Testis (tissue), 3 donors: ENCODE results near the gene PITX3. TPM values are rescaled to one million over a fixed set of nuclear protein-coding genes. Genes with fewer than 3 reads are reported as not detected.

Experiments
- DNase-seq: peaks from one replicate; pipeline ENCODE4 v3.0.0-alpha.2; 2019
- H3K27ac ChIP-seq, 2 donors: fragments of 200-600 bp; sonication (generic); one replicate each; pipeline ENCODE4 v1.5.1; 2019
- H3K27me3 ChIP-seq: fragments of 200-600 bp; sonication (generic); one replicate; pipeline ENCODE4 v1.5.1; 2019
- H3K36me3 ChIP-seq: fragments of 200-600 bp; sonication (generic); one replicate; pipeline ENCODE4 v1.5.1; 2017; ENCODE audit warnings: low read depth; ENCODE audit errors: missing control alignments
- H3K4me1 ChIP-seq: fragments of 200-600 bp; sonication (generic); one replicate; pipeline ENCODE4 v1.5.1; 2019
- H3K4me3 ChIP-seq, 2 donors: fragments of 200-600 bp; sonication (generic); one replicate each; pipeline ENCODE4 v1.5.1; 2017 to 2019
- H3K9me3 ChIP-seq: fragments of 200-600 bp; sonication (generic); one replicate; pipeline ENCODE4 v1.5.1; 2017
- CTCF ChIP-seq, 3 experiments: fragments of 450-650 bp in 2 of 3; fragments of 200-600 bp in 1 of 3; sonication (generic) in 1 of 3; IDR thresholded peaks; one replicate each; pipeline ENCODE4 v1.5.1; 2016 to 2019; ENCODE audit warnings: antibody characterized with exemption in 3 of 3, mild to moderate bottlenecking in 2 of 3, moderate library complexity in 1 of 3
- POLR2A ChIP-seq: fragments of 450-650 bp; IDR thresholded peaks from one replicate; pipeline ENCODE4 v1.6.1; 2017; ENCODE audit warnings: antibody characterized with exemption, mild to moderate bottlenecking, moderate library complexity
- WGBS, 2 donors: methylation state at CpG; one replicate each; pipeline ENCODE4 v1.1.5; 2018; 5-methylcytosine and 5-hydroxymethylcytosine counted together
- intact Hi-C: fragments of 100-400 bp; cut with DNase I; formaldehyde crosslinking; loops from one replicate; pipeline ENCODE4 v1.15.1; 2023; ENCODE audit warnings: low total_unique reads
- polyA plus RNA-seq: library from polyadenylated mRNA; stranded (reverse); fragments of 350-450 nt; fragmentation: Illumina TruSeq; extraction: RNeasy Lipid Tissue Mini Kit (QIAGEN cat#74804); gene quantifications from one replicate; pipeline ENCODE4 v1.2.3, GENCODE V29; 2014; ENCODE audit warnings: low read depth, low replicate concordance; ENCODE audit not compliant: insufficient read depth
- total RNA-seq, 2 donors: library from RNA; depleted of rRNA; stranded (reverse); fragments of >200 nt; gene quantifications; one replicate each; pipeline ENCODE4 v1.2.3, GENCODE V29; 2016

PITX3 gene
- total and polyA plus RNA-seq, 3 donors from 2014 or later, result 0.55 to 0.74 (median 0.69) TPM

- no peak overlapping the region for H3K4me3 ChIP-seq
- no peak for TF ChIP-seq CTCF (IDR thresholded peaks at IDR 0.05)
- TF ChIP-seq POLR2A, result no peak
- 56 to 100% methylated on average over 1 to 2 of the region's 3 CpGs for WGBS, 2 donors
- H3K27me3 ChIP-seq, result no peaks in the 10 kb centered on the region
- intact Hi-C loops, result no loop called here
- no peaks in the 10 kb centered on the region for H3K36me3 ChIP-seq
- peaks cover 3% of the 10 kb centered on the region for H3K4me1 ChIP-seq
- H3K9me3 ChIP-seq, result no peaks in the 10 kb centered on the region
- no peak for DNase-seq
- no peak overlapping the region for H3K27ac ChIP-seq
Observed at GRCh38 chr10:102188298-102188940, 52.9 kb downstream of the PITX3 start.

DNA sequence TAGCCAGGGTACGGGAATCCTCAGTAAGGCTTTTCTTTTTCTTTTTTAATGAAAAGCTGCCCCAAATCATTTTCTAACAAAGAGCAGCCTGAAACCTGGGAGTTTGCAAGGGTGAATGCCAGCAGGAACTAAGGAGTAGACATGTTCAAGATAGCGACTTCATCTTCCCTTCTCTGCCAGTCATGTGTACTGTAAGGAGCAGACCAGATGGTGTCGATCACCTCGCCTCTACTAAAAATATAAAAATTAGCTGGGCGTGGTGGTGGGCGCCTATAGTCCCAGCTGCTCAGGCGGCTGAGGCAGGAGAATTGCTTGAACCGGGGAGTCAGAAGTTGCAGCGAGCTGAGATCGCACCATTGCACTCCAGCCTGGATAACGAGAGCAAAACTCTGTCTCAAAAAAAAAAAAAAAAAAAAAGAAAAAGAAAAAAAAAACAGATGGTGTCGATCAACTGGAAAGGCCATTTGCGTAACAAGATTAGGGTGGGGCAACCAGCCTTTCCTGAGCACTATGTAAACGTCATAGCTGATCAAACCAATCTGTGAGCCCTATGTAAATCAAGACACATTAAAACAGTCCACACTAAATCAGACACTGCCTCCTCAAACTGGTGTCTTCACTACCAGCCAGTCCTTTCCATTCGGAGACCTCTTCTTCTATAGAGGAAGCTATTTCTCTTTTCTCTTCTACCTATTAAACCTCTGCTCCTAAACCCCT is 55.3 kb downstream of the PITX3 start:
- WGBS, 2 donors, result 84 to 85% methylated on average over 15 of the region's 15 CpGs
- intact Hi-C loops, result no loop called here
- DNase-seq, result no peak
- Histone ChIP-seq H3K4me1 (peaks cover 3% of the 10 kb centered on the region), H3K4me3 (no peak overlapping the region), H3K27me3 (no peaks in the 10 kb centered on the region), H3K9me3 (no peaks in the 10 kb centered on the region), H3K27ac (no peak overlapping the region), H3K36me3 (no peaks in the 10 kb centered on the region)
- TF ChIP-seq POLR2A (no peak), CTCF (IDR thresholded peaks at IDR 0.05) (no peak)

- intact Hi-C loops, result no loop called here
- DNase-seq, result no peak
- H3K4me3 ChIP-seq, result no peak overlapping the region
- H3K27me3 ChIP-seq, result no peaks in the 10 kb centered on the region
- 76 to 84% methylated on average over 2 of the region's 2 CpGs for WGBS, 2 donors
- H3K9me3 ChIP-seq, result no peaks in the 10 kb centered on the region
- H3K36me3 ChIP-seq, result no peaks in the 10 kb centered on the region
- H3K27ac ChIP-seq, result no peak overlapping the region
- no peak for TF ChIP-seq POLR2A
- H3K4me1 ChIP-seq, result peaks cover 3% of the 10 kb centered on the region
Observed at GRCh38 chr10:102185272-102185671, 56.0 kb downstream of the PITX3 start.

- WGBS, 2 donors, result 62 to 88% methylated on average over 2 of the region's 2 CpGs
Observed at GRCh38 chr10:102184606-102185005, 56.7 kb downstream of the PITX3 start.

More at GRCh38 chr10:102184606-102185005, 56.7 kb downstream of the PITX3 start:
- Histone ChIP-seq H3K36me3 (no peaks in the 10 kb centered on the region), H3K27ac (no peak overlapping the region), H3K4me1 (peaks cover 3% of the 10 kb centered on the region), H3K4me3 (no peak overlapping the region), H3K27me3 (no peaks in the 10 kb centered on the region), H3K9me3 (no peaks in the 10 kb centered on the region)
- DNase-seq, result no peak
- TF ChIP-seq CTCF (IDR thresholded peaks at IDR 0.05) (no peak), POLR2A (no peak)
- intact Hi-C loops, result no loop called here

Other genes starting within 250 kb of the PITX3 start
- 10 to 100 TPM; 21.6 to 23.7 TPM for gene ARMH3, start 185.3 kb downstream of the PITX3 start, total RNA-seq
- gene ARMH3, start 185.3 kb downstream of the PITX3 start, polyA plus RNA-seq, result 20.2 TPM
- gene HPS6, start 176.2 kb downstream of the PITX3 start, total RNA-seq, result 10 to 100 TPM; 19.6 to 23.2 TPM
- gene HPS6, start 176.2 kb downstream of the PITX3 start, polyA plus RNA-seq, result 9.7 TPM
- gene LDB1, start 121.1 kb downstream of the PITX3 start, total RNA-seq, result 10 to 100 TPM; 80.0 to 90.5 TPM
- gene LDB1, start 121.1 kb downstream of the PITX3 start, polyA plus RNA-seq, result 64.2 TPM
- 10 to 100 TPM; 38.7 to 49.1 TPM for gene PPRC1, start 108.5 kb downstream of the PITX3 start, total RNA-seq
- 27.0 TPM for gene PPRC1, start 108.5 kb downstream of the PITX3 start, polyA plus RNA-seq
- gene NOLC1, start 89.1 kb downstream of the PITX3 start, total RNA-seq, result 10 to 100 TPM; 53.7 to 63.8 TPM
- gene NOLC1, start 89.1 kb downstream of the PITX3 start, polyA plus RNA-seq, result 46.6 TPM
- gene ELOVL3, start 15.2 kb downstream of the PITX3 start, total RNA-seq, result 1 to 10 TPM; 1.5 to 2.8 TPM
- 5.0 TPM for gene ELOVL3, start 15.2 kb downstream of the PITX3 start, polyA plus RNA-seq
- gene GBF1, start 4.0 kb upstream of the PITX3 start, total RNA-seq, result 10 to 100 TPM; 58.2 to 72.1 TPM
- 76.4 TPM for gene GBF1, start 4.0 kb upstream of the PITX3 start, polyA plus RNA-seq
- 10 to 100 TPM; 25.2 to 42.7 TPM for gene NFKB2, start 154.2 kb upstream of the PITX3 start, total RNA-seq
- gene NFKB2, start 154.2 kb upstream of the PITX3 start, polyA plus RNA-seq, result 18.4 TPM
- gene PSD, start 177.3 kb upstream of the PITX3 start, total RNA-seq, result 10 to 100 TPM; 22.0 to 22.7 TPM
- 17.7 TPM for gene PSD, start 177.3 kb upstream of the PITX3 start, polyA plus RNA-seq
- gene FBXL15, start 179.3 kb upstream of the PITX3 start, total RNA-seq, result 10 to 100 TPM; 28.9 to 32.2 TPM
- gene FBXL15, start 179.3 kb upstream of the PITX3 start, polyA plus RNA-seq, result 9.2 TPM
- gene CUEDC2, start 191.1 kb upstream of the PITX3 start, total RNA-seq, result 10 to 100 TPM; 49.0 to 70.5 TPM
- gene CUEDC2, start 191.1 kb upstream of the PITX3 start, polyA plus RNA-seq, result 76.0 TPM
- 1 to 10 TPM in 1 of 2 donors, under 1 TPM in 1; 0.55 to 1.3 TPM for gene C10orf95, start 210.0 kb upstream of the PITX3 start, total RNA-seq
- gene C10orf95, start 210.0 kb upstream of the PITX3 start, polyA plus RNA-seq, result 0.29 TPM